Endothelial cell of umbilical vein (primary cell): ENCODE results near the gene KLHL36. TPM values are rescaled to one million over a fixed set of nuclear protein-coding genes. Genes with fewer than 3 reads are reported as not detected.

Source experiments
- BruUV-seq: library from RNA; stranded (reverse); fragments of 400-500 nt; replicated peaks from 2 replicates; lab custom pipeline; 2021; lab: Mats Ljungman, UMichigan
- CTCF ChIA-PET: fragments of 300-600, 350-600 bp; sonication (Branson Sonifier 250); formaldehyde crosslinking; loops from one replicate; lab custom pipeline; 2021; ENCODE audit warnings: antibody characterized with exemption, inconsistent platforms; lab: Charles Lee
- POLR2A ChIA-PET: fragments of 300-600, 350-600 bp; sonication (Branson Sonifier 250); formaldehyde crosslinking; loops from one replicate; lab custom pipeline; 2021; ENCODE audit warnings: antibody characterized with exemption, inconsistent platforms; lab: Charles Lee
- DNase-seq: peaks from one replicate; pipeline ENCODE4 v3.0.0-alpha.2; 2011; ENCODE audit warnings: low read depth, low spot score
- FAIRE-seq: peaks from 2 replicates; lab custom pipeline; 2011; peaks lifted over from hg19 to GRCh38; lab: Jason Lieb, UNC
- H2AFZ ChIP-seq: 2 replicates; pipeline ENCODE4 v1.6.0; 2012; ENCODE audit warnings: low read depth, low read length, control low read depth, inconsistent platforms
- H3K27ac ChIP-seq: 2 replicates; pipeline ENCODE4 v1.5.1; 2011; ENCODE audit warnings: low read depth, mild to moderate bottlenecking, control low read depth, low read length, moderate library complexity; ENCODE audit not compliant: insufficient read depth
- H3K27me3 ChIP-seq, 2 experiments: 2 replicates each; pipeline versions ENCODE4 v1.6.0 to v1.6.1; 2011; ENCODE audit warnings: low read length in 2 of 2, mixed read lengths in 1 of 2; ENCODE audit not compliant: control insufficient read depth in 2 of 2, insufficient read depth in 2 of 2
- H3K36me3 ChIP-seq, 2 experiments: 2 replicates in 1 of 2; 3 replicates in 1 of 2; pipeline ENCODE4 v1.5.1; 2011; ENCODE audit warnings: low read length in 2 of 2, mild to moderate bottlenecking in 1 of 2, moderate library complexity in 1 of 2; ENCODE audit not compliant: control insufficient read depth in 2 of 2, insufficient read depth in 2 of 2; ENCODE audit errors: extremely low read depth in 1 of 2
- H3K4me1 ChIP-seq: 3 replicates; pipeline ENCODE4 v1.5.1; 2011; ENCODE audit warnings: mild to moderate bottlenecking, low read length; ENCODE audit not compliant: control insufficient read depth, insufficient read depth; ENCODE audit errors: extremely low read depth
- H3K4me2 ChIP-seq: 2 replicates; pipeline ENCODE4 v1.6.1; 2011; ENCODE audit warnings: low read length, control low read depth, mixed read lengths; ENCODE audit not compliant: insufficient read depth
- H3K4me3 ChIP-seq, 3 experiments: fragments of 200-600 bp in 1 of 3; sonication (generic), shearing (Covaris generic) in 1 of 3; replicated peaks in 1 of 3; 2 replicates each; pipeline ENCODE4 v1.5.1; 2011 to 2016; ENCODE audit warnings: control low read depth in 3 of 3, low read length in 3 of 3, mild to moderate bottlenecking in 2 of 3, inconsistent platforms in 1 of 3, low read depth in 1 of 3, moderate library complexity in 1 of 3; ENCODE audit not compliant: insufficient read depth in 1 of 3
- H3K79me2 ChIP-seq: 2 replicates; pipeline ENCODE4 v1.6.0; 2012; ENCODE audit warnings: low read length, inconsistent platforms; ENCODE audit not compliant: control insufficient read depth, insufficient read depth
- H3K9ac ChIP-seq: replicated peaks from 2 replicates; pipeline ENCODE3; 2011; ENCODE audit warnings: low read length, control low read depth; ENCODE audit not compliant: insufficient read depth; ENCODE audit errors: extremely low read depth
- H3K9me1 ChIP-seq: replicated peaks from 3 replicates; pipeline ENCODE4 v1.6.0; 2011; ENCODE audit warnings: mild to moderate bottlenecking, low read length; ENCODE audit not compliant: control insufficient read depth, insufficient read depth; ENCODE audit errors: extremely low read depth
- H3K9me3 ChIP-seq: replicated peaks from 2 replicates; pipeline ENCODE4 v1.5.1; 2012; ENCODE audit warnings: low read length, inconsistent platforms; ENCODE audit not compliant: control insufficient read depth, insufficient read depth
- H4K20me1 ChIP-seq: replicated peaks from 2 replicates; pipeline ENCODE3; 2011; ENCODE audit warnings: mild to moderate bottlenecking, low read length; ENCODE audit not compliant: control insufficient read depth, insufficient read depth; ENCODE audit errors: extremely low read depth
- CTCF ChIP-seq, 2 donors: IDR thresholded peaks; 1 replicate in 1 of 2; 2 replicates in 1 of 2; pipeline ENCODE4 v1.5.1; 2011; ENCODE audit warnings: low read length in 2 of 2, mild to moderate bottlenecking in 2 of 2, moderate library complexity in 2 of 2, control low read depth in 1 of 2, inconsistent platforms in 1 of 2, low read depth in 1 of 2; ENCODE audit not compliant: insufficient read depth in 1 of 2; ENCODE audit errors: extremely low read depth in 1 of 2
- JUN ChIP-seq: IDR thresholded peaks from 2 replicates; pipeline ENCODE4 v1.6.1; 2011; ENCODE audit warnings: borderline replicate concordance, low read depth; ENCODE audit not compliant: insufficient read length, insufficient read depth
- MYC ChIP-seq: IDR thresholded peaks from one replicate; pipeline ENCODE4 v1.6.1; 2011; ENCODE audit warnings: mild to moderate bottlenecking, low read depth, low read length
- POLR2AphosphoS5 ChIP-seq: IDR thresholded peaks from 2 replicates; pipeline ENCODE4 v1.6.1; 2012; ENCODE audit warnings: low read depth, mild to moderate bottlenecking, control low read depth, low read length, moderate library complexity; ENCODE audit not compliant: insufficient read depth
- dilution Hi-C: fragments of 300-500 bp; cut with MboI; formaldehyde crosslinking; loops from one replicate; pipeline ENCODE4 v1.15.0; 2019; ENCODE audit warnings: low sequenced_read_pairs; ENCODE audit not compliant: extremely low pct_ligation_motif_present
- intact Hi-C: fragments of 100-400 bp; cut with micrococcal nuclease; formaldehyde crosslinking; loops from one replicate; pipeline ENCODE4 v1.10.0; 2022
- polyA plus RNA-seq, 4 experiments: library from polyadenylated mRNA; depleted of rRNA in 3 of 4; stranded (reverse) in 3 of 4; unstranded in 1 of 4; fragments of >200 nt; gene quantifications; 2 replicates each; pipeline versions ENCODE4 v1.2.1 to v1.2.3, GENCODE V29; 2011 to 2012; ENCODE audit warnings: missing spikeins in 1 of 4
- total RNA-seq: library from RNA; stranded (reverse); gene quantifications from 2 replicates; pipeline ENCODE4 v1.2.3, GENCODE V29; 2021
- TF ChIP-seq, protein P1 (sequence below): IDR thresholded peaks from 2 replicates; pipeline ENCODE4 v1.6.1; 2011; ENCODE audit not compliant: insufficient read depth, insufficient read length

Gene KLHL36
- total and polyA plus RNA-seq, 2 donors (not counting 3 experiments of a cell fraction or from before 2014, with no cell fraction given): 31.3 to 38.8 TPM

GRCh38 chr16:84654998-84655397 lies 6.7 kb downstream of the KLHL36 start:
- FAIRE-seq (no peak), DNase-seq (no peak)
- no peak overlapping the region for H3K9ac ChIP-seq
- H3K27ac ChIP-seq: no peak overlapping the region
- ChIA-PET CTCF (interaction anchor here (1.4 to 1.7 kb wide), 2 partner anchors 71 to 83 kb away, joined by 4 to 5 read pairs; no protein-coding TSS in a partner anchor), POLR2A (interaction anchor here (0.7 kb wide), 1 partner anchor 18 kb away, joined by 4 read pairs; no protein-coding TSS in a partner anchor)
- H3K4me3 ChIP-seq: no peak overlapping the region
- no peaks in the 10 kb centered on the region for H3K79me2 ChIP-seq
- H3K9me1 ChIP-seq: no peaks in the 10 kb centered on the region
- H3K9me3 ChIP-seq: no peaks in the 10 kb centered on the region
- intact Hi-C loops: no loop called here
- no peaks in the 10 kb centered on the region for H3K27me3 ChIP-seq
- H3K36me3 ChIP-seq: peaks cover 7 to 38% of the 10 kb centered on the region in 2 experiments
- H4K20me1 ChIP-seq: no peaks in the 10 kb centered on the region
- BruUV-seq: no TSS peak
- H3K4me2 ChIP-seq: no peak overlapping the region
- H3K4me1 ChIP-seq: no peaks in the 10 kb centered on the region
- no peak for TF ChIP-seq MYC
- TF ChIP-seq CTCF (IDR thresholded peaks at IDR 0.05; ENCODE audit: extremely low read depth in 1 of 2, insufficient read depth in 1 of 2, low read depth in 1 of 2, low read length in 2 of 2): no peak
- no peak for TF ChIP-seq POLR2AphosphoS5
- TF ChIP-seq JUN: no peak
- TF ChIP-seq, protein P1, sequence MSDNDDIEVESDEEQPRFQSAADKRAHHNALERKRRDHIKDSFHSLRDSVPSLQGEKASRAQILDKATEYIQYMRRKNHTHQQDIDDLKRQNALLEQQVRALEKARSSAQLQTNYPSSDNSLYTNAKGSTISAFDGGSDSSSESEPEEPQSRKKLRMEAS: no peak
- H2AFZ ChIP-seq: no peak overlapping the region
- dilution Hi-C loops: no loop called here
